Right renal cortex interstitium (tissue), 3 donors: ENCODE data around the gene NRP2. TPM values are rescaled to one million over a fixed set of nuclear protein-coding genes. Genes with fewer than 3 reads are reported as not detected.

Experiments used
- DNase-seq, 3 donors: peaks; one replicate each; pipeline ENCODE4 v3.0.0-alpha.2; 2013; ENCODE audit warnings: low read depth in 3 of 3, low spot score in 2 of 3
- polyA plus RNA-seq, 3 donors: library from polyadenylated mRNA; unstranded; fragments of 120-200 nt; gene quantifications; one replicate each; pipeline ENCODE4 v1.2.1, GENCODE V29; 2013; ENCODE audit not compliant: insufficient read length in 3 of 3

NRP2 gene
- polyA plus RNA-seq, 3 donors = 60.2 to 67.1 (median 62.9) TPM

DNA sequence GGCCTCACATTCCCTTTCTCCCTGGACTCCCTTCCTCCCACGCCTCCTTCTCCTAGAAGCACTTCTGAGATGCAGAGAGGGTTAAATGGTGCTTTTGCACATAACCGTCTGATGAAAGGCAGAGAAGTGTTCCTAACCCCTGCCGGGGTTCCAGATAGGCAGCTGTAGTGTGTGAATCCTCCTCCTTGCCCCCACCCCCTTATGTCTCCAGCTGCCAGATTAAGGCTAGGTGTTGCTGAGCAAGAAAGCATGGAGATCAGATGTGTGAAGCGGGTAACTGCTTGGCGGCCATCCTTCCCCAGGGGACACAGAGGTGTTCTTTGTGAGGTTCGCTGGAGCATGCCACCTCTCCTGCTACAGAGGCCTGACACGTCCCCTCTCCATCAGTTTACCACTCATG lies 88.3 kb downstream of the NRP2 start:
- DNase-seq = no peak

DNA sequence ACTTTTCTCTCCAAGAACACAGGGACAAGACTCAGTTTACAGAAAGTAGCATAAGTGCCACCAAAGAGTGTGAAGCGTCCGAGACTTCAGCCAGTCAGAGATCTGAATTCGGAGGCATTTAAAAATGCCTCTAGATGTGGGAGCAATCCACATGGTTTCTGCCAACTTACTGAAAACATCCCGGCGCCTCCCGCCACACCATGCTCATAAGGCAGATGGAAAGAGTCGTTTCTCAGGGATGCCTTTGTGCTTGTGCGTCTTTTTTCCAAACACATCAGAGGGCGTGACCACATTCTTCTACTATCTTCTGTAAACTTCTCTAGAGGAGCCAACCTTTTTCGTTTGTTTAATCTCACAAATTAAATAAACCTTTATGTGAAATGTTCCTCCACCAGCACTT lies 88.7 kb downstream of the NRP2 start:
- DNase-seq = no peak

DNA sequence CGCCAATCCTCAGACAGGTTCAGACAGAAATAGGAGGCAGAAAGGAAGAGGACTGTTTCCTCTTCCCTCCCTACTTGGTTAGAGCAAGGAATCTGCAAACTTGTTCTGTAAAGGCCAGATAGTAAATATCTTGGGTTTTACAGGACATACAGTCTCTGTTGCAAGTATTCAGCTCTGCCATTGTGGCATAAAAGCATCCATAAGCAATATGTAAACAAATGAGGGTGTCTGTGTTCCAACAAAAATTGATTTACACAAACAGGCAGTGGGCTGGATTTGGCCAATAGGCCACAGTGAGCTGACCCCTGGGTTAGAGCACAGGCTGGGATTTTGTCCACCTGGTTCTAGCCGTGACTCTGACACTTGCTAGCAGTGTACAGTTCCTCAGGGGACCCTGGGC lies 89.4 kb downstream of the NRP2 start:
- no peak for DNase-seq

DNA sequence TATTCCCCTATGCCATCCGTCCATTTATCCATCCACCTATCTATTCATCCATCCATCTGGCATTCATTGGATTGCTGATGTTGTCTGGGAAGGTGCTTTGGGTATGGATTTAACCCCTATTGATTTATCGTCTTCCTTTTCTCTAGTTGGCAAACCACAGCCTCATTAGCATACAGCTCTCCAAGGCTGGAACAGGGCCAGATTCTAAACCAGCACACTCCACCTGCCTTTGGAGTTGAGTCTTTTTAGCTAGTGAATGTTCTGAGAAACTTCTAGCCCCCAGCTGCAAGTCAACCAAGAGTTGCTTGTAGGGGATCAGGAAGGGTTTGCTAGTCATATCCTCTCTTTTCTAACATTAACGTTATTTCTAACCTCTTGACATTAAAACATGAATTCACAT lies 90.7 kb downstream of the NRP2 start:
- DNase-seq = no peak

DNA sequence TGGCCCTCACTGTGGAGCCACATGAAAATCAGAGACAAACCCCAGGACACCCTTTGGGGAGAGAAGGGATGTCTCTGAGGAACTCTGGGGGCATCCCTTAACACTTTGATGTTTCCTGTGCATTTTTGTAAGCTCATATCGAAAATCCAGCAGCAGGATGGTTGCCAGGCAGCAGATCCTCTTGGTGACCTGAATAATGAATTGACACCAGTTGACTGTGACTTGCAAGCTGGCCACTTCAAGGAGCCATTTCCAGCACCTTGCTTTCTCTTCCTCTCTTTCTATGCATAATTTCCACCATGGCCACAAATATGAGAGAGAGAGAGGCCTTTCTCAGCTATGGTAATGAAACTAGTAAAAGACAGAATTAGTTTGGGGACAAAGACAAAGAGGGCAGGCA lies 91.7 kb downstream of the NRP2 start:
- DNase-seq = no peak

DNA sequence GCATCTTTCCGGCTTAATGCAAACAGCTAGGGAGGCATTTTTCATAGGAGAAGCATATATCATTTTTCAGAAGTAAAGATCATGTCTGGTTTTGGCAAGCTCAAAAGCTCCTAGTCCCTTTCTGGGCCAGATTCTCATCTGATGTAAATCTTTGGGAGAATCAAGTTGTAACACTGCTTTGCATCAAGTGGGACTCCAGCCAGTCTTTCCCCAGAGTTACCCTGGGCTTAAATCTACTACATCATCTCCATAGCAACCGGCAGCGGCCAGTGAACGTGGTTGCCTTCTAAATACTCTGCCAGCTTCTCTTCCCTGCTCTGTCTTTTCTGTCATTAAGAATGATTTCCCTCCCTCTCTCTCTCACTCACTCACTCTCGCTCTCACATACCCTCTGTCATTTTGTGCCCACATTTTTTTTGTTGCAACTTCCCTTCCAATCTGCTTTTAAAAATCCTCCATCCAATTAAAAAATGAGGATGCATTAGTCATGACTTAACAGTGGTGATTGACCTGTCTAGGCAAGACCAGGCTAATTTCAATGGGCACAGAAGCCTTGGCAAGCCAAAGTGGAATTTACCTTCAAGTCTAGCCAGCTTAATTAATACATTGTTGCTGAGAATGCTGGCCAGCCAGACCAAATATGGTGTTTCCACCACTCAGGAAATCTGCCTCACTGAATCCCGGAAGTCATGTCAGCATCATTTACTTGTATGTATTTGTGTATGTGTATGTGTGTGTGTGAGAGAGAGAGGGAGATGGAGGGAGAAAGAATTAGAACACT lies 93.0 kb downstream of the NRP2 start:
- no peak for DNase-seq

DNA sequence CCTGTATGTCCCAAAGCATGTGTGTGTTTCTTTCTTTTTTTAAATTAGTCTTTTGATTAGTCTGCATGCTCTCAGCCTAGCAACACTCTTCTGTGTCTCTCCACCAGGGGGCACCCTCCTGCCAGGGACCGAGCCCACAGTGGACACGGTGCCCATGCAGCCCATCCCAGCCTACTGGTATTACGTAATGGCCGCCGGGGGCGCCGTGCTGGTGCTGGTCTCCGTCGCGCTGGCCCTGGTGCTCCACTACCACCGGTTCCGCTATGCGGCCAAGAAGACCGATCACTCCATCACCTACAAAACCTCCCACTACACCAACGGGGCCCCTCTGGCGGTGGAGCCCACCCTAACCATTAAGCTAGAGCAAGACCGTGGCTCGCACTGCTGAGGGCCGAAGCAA lies 93.8 kb downstream of the NRP2 start:
- DNase-seq = no peak

DNA sequence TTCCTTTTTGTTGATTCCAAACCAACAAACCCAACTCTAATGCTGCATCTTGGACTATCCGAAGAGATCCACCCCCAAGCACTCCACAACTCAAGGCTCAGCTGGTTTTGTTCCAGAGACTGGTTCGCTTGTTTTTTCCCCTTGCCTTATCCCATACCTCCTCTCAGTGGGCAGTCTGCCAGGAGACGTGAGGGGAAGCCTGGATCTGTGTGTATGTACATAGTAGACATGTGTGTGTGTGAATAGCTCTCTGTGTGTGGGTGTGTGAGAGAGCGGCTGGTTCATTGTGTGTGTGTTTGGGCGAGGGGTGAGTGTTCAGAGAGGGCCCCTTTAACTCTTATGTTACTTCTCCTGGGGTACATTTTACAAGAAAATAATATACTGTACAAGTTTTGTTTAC lies 94.4 kb downstream of the NRP2 start:
- DNase-seq = no peak

DNA sequence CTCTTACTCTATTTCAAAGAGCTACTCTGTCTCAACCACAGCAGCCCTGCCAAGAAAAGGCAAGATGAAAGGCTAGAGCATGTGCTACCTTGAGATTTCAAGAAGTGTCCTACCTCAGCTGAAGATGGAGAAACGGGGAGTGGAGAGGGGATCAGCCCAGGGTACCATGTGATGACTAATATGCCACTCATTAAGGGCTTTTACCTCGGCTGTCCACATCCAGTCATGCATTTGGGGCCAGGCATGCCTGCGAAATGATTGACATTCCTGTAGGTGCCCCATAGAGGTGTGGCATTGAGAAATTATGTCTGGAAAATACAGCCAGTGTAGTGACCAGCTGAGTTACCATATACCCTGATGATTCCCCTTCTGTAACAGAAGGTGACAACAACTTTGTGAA lies 96.1 kb downstream of the NRP2 start:
- DNase-seq = no peak

DNA sequence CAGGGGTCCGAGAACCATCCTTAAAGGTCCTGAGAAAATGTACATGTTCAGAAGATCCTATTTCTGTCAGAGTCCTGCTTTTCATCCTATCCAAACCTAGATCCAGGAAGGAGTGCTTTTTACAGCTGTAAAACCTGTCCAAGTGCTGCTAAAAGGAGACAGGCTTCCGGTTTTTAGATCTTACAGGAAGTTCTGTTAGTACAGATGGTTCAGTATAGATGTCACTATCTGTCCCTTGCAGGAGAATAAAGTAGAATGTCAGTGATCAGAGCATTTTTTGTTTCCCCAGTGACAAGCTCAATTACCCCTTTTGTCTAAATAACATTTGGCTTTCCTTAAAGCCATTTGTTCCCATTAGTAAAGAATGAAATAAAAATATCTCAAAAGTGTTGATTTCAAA lies 98.3 kb downstream of the NRP2 start:
- no peak for DNase-seq

DNA sequence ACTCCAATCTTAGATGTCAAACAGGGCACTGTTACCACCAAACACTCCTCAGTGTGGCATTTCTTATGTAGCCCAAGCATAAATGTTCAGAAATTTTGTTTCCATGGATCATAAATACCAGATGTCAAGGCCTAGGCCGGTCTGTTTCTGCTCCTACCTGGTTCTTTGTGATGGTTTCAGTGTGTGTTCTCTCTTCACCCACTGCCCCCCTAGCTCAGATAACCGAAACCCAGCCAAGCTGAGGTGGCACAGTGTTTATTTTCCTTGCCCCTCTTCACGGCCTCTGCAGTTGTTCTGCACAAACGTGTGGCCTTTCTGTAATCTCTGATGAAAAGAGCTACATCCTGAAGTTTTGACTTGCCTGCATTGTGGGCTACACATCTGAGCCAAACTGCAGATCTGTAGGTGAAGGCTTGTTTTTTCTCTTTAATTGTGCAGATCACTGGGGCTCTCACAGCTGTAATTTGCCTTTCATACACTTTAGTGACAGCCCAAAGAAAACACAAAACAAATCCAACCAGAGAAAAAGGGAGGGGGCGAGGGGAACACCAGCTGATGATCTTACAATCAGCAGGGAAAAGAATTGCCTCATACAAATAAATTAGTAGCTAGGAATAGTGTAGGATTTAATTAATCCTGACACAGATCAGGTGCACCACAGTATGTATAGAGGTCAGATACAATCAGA lies 99.1 kb downstream of the NRP2 start:
- no peak for DNase-seq

DNA sequence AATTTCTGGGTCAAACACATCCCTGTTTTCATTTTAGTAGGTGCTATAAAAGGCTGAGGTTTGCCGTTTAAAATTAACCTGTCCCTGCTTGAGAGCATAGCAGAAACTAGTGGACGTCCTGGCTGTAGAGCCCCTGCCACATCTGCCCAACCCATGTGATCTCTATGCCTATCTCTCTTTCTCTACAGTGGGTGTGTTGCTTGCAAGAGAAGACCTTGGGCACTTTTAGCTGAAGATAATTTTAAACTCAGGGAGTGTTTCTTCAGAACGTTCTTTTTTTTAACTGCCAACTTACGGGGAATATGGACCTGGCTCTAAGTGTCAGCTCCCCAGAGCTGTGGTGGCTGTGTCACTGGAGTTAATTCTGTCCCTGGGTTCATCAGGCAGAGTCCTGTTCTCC lies 100.6 kb downstream of the NRP2 start:
- no peak for DNase-seq

DNA sequence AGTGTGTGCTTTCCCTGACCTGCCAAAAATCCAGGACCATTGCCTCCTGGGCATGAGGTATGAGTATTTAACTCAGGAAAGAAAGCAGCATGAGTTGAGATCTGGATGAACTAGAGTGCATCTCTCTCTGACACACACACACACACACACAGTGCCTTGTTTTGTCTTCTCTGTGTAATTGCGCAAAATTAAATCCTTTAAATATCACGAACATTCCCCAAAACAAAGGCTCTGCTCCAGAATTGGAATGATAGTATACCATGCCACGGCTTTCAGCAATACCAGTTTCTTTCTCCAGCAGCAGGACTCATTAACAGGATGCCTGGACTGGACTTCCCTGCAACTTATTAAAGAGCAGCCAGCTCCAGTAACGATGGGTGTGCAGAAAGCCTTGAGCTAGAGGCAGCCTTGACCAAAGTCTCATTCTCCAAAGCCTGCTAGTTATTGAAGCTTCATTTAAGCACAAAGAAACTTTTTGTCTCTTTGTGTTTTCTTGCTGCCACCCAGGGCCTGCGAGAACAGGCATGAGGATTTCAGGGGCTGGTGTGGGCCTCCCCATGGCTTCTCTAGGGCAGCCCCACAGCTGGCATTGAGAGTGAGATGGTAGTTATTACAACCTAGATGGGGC lies 101.7 kb downstream of the NRP2 start:
- DNase-seq = no peak

DNA sequence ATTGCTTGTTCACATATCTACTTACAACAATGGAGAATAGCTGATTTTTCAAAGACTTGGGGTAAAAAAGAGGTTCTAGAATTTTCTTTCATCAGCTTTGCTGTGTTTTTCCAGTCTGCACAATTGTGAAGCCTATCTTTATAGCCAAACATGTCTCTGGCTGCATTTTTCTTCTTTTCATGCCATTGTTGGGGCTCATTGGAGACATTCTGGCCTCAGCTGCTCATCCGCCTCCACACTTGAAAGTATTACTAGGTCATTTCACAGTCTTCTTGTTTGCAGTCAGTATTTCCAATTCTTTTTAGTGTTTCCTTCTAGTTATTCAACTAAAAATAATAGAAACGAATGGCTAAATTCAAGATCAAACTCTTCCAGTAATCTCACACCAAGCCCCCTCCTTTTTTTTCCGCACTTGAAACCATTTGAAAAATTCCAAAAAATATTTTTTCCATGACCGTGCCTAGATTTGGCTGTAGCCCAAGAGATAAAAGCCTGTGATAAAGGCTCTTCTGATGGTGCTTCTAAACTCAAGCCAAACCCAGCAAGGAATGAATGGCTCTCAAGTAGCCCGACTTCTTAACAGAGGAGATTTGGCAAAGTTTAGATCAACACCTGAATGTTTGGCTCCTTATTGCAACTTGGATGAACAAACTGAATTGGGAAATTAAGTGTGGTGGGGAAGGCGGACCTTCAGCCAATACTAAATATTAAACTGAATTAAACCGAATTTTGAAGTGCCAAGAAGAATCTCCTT lies 103.4 kb downstream of the NRP2 start:
- no peak for DNase-seq

DNA sequence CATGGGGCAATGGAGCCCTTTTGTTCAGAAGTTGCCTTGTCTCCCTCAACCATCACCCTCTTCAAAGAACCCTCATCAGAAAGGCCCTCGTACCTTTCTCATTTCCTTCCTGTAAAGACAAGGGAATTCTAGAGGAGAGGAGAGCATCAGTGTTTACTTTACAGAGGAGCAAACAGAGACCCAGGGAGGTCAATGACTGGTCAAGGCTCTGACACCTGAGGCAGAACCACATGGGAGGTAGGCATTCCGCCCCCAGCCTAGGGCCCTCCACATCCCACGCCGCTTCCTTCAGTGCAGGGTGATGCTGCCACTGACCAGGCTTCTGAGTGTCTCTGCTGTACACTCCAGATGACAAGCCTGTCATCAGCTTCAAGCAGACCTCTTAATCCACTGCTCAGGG lies 104.7 kb downstream of the NRP2 start:
- no peak for DNase-seq

DNA sequence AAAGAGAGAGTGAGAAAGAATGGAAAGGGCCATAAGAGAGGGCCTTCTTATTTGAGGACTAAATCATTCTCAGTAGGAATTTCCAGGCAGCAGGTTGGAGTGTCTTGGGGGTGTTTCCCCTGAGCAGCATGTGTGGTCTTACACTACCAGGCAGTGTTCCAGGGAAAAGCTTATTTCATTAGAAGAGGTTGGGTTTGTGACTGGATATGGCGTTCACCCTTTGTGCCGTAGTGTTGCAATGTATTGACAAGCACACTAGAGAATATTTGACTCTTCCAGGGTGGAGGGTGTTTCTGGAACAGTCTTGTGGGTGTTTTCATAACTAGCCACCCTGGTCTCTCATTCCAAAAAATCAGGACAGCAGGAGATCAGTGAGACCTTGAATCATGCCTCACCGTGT lies 105.5 kb downstream of the NRP2 start:
- DNase-seq = no peak

DNA sequence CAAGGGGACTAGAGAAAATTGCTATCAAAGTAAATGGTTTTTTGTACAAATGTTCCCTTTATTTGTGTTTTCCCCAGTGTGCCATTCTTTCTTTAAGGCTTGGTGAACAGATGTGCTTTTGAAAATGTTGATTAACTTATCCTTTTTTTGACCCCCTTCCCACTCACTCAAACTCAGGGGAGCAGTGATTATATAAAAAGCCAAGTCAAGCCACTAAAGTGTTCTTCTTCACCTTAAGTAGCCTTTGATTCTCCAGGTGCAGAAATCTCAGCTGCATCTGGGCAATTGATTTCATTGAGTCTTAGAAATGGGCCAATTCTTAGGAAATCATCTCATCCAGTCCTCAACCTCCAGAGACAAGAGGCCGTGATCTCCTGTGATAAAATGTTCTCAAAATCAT lies 107.6 kb downstream of the NRP2 start:
- DNase-seq = no peak

DNA sequence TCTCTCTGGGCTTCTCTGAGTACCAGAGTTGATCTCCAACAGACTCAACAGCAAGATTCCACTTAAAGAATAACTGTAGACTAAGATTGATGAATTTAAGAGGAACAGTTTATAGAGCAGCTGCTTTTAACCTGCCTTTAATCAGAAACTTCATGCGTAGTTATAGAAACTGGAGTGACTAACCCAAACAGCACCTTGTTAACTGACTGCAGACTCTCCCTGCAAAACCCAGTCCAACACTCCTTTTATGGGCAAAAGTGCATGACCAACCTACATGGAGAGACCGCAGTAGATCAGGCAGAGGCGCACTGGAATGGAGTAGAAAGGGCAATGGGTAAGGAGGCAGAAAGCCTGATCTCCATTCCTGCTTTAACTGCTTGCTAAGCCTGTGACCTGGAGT lies 110.6 kb downstream of the NRP2 start:
- no peak for DNase-seq

DNA sequence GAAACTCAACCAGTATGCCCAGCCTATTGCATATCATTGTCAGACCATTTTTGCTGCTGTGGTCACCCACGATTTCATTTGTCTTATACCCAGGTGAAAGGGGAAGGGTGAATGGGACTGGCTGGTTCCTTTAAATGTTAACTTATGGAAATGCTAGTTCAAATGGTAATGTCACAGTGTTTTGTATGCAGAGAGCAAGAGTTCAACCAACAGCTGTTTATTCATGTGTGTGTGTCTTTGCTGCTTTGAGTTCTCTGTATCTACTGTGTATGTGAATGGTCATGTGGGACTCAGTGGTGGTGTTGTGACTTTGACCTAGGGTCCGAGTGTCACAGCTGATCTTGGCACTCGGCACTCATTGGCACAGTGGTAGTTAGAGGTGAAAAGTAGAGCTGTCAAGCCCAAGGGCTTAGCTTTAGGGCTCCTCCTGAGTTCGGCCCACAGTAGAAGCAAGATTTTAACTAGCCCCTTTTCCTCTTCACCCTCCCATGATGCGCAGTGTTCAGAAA lies 114.6 kb downstream of the NRP2 start:
- no peak for DNase-seq

DNA sequence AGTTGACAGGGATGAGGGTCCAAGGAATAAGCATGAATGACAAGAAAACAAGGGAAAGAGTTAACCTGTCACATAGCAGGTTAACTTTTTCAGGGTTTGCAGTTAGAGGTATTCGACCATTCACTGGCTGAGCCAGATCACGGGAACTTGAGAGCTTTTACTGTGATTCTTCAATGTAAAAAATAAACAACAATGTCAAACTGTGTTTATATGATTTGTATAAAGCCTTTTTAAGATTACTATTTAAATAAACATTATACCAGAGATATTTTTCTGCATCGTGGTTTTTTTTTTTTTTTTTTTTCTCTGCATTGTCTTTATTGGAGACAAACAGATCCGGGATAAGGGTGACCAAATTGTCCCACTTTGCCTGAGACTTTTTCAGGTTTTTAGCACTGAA lies 115.6 kb downstream of the NRP2 start:
- DNase-seq = no peak

DNA sequence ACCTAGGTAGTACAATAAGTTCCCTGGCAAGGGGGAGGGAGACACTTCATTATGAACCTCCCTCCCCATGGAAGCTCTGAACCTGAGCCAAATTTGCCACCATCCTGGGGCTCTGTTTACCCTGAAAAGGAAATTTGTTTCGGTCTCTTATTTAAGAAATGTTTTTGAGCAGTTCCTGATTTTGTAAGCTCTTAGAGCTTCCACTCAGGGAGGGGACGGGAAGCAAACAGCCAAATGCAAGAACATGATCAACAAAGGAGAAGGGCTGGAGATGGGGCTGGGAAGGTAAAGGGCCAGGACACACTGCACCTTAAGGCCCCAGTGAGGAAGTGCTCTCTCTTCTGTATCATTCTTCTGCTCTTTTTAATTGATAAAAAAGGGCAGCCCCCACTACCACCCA lies 117.9 kb downstream of the NRP2 start:
- DNase-seq = no peak
